Muscle of back (tissue), 10 donors: ENCODE results near the gene ZNF846. TPM values are rescaled to one million over a fixed set of nuclear protein-coding genes. Genes with fewer than 3 reads are reported as not detected.

Experiments
- polyA plus RNA-seq, 10 donors: library from polyadenylated mRNA; unstranded; fragments of 120-200 nt; gene quantifications; one replicate each; pipeline ENCODE4 v1.2.1, GENCODE V29; 2013; ENCODE audit not compliant: insufficient read length in 10 of 10

ZNF846 gene
- polyA plus RNA-seq, 10 donors, result 5.1 to 15.0 (median 9.5) TPM

Other genes with a start within 250 kb of the ZNF846 start
- gene ZNF426, start 230.1 kb downstream of the ZNF846 start, polyA plus RNA-seq, result 10 to 100 TPM in 9 of 10 donors, 1 to 10 TPM in 1; 9.5 to 14.7 (median 12.5) TPM
- 10 to 100 TPM in 5 of 10 donors, 1 to 10 TPM in 5; 6.4 to 15.6 (median 9.6) TPM for gene ZNF121, start 184.2 kb downstream of the ZNF846 start, polyA plus RNA-seq
- gene ZNF561, start 147.5 kb downstream of the ZNF846 start, polyA plus RNA-seq, result 10 to 100 TPM; 26.7 to 40.1 (median 35.2) TPM
- gene ZNF562, start 93.6 kb downstream of the ZNF846 start, polyA plus RNA-seq, result 10 to 100 TPM; 13.0 to 22.6 (median 18.0) TPM
- gene FBXL12, start 50.3 kb upstream of the ZNF846 start, polyA plus RNA-seq, result 10 to 100 TPM; 22.8 to 30.1 (median 26.8) TPM
- 100 to 1,000 TPM; 152 to 220 (median 187) TPM for gene UBL5, start 59.2 kb upstream of the ZNF846 start, polyA plus RNA-seq
- 10 to 100 TPM; 51.0 to 80.8 (median 59.4) TPM for gene PIN1, start 66.6 kb upstream of the ZNF846 start, polyA plus RNA-seq
- gene OLFM2, start 167.8 kb upstream of the ZNF846 start, polyA plus RNA-seq, result 10 to 100 TPM; 19.3 to 55.9 (median 32.7) TPM
- 100 to 1,000 TPM in 1 of 10 donors, 10 to 100 TPM in 9; 55.3 to 119 (median 78.8) TPM for gene COL5A3, start 241.8 kb upstream of the ZNF846 start, polyA plus RNA-seq
- not detected for gene RDH8, start 244.7 kb upstream of the ZNF846 start, polyA plus RNA-seq